H7 (cell line): Measurements from ENCODE around the gene ETV3. TPM values are rescaled to one million over a fixed set of nuclear protein-coding genes. Genes with fewer than 3 reads are reported as not detected.
A peak's percentile ranks its signal among the peaks of the same experiment; 100 is the strongest.

Source experiments
- DNase-seq: peaks from one replicate; pipeline ENCODE4 v3.0.0; 2012
- H3K27me3 ChIP-seq: 2 replicates; pipeline ENCODE4 v1.6.0; 2011; ENCODE audit warnings: mild to moderate bottlenecking, low read length; ENCODE audit not compliant: control insufficient read depth, insufficient read depth
- H3K36me3 ChIP-seq: replicated peaks from 2 replicates; pipeline ENCODE4 v1.5.1; 2011; ENCODE audit warnings: low read length; ENCODE audit not compliant: control insufficient read depth, insufficient read depth
- H3K4me3 ChIP-seq: 2 replicates; pipeline ENCODE4 v1.5.1; 2011; ENCODE audit warnings: low read depth, mild to moderate bottlenecking, control low read depth, low read length, moderate library complexity; ENCODE audit not compliant: insufficient read depth
- total RNA-seq: library from RNA; depleted of rRNA; stranded (reverse); fragments of >200 nt; shearing (Covaris generic); gene quantifications from 2 replicates; pipeline ENCODE4 v1.2.3, GENCODE V29; 2014

Gene ETV3
- total RNA-seq, 1 experiment from 2014 or later = 22.5 TPM

GRCh38 chr1:157170677-157171515, 32.7 kb upstream of the ETV3 start:
- H3K27me3 ChIP-seq = no peaks in the 10 kb centered on the region
- no peaks in the 10 kb centered on the region for H3K36me3 ChIP-seq
- peak; percentile 68 for DNase-seq
- H3K4me3 ChIP-seq = no peak overlapping the region

- no peaks in the 10 kb centered on the region for H3K27me3 ChIP-seq
These were observed 29.8 kb upstream of the ETV3 start for GRCh38 chr1:157168015-157168414.

GRCh38 chr1:157167437-157167836, 29.2 kb upstream of the ETV3 start:
- H3K36me3 ChIP-seq = no peaks in the 10 kb centered on the region
- H3K4me3 ChIP-seq = no peak overlapping the region
- DNase-seq = no peak
- H3K27me3 ChIP-seq = no peaks in the 10 kb centered on the region

More at GRCh38 chr1:157168015-157168414, 29.8 kb upstream of the ETV3 start:
- DNase-seq = no peak
- no peaks in the 10 kb centered on the region for H3K36me3 ChIP-seq
- H3K4me3 ChIP-seq = no peak overlapping the region

GRCh38 chr1:157166590-157166989, 28.4 kb upstream of the ETV3 start:
- DNase-seq = no peak
- Histone ChIP-seq H3K4me3 (no peak overlapping the region), H3K36me3 (no peaks in the 10 kb centered on the region), H3K27me3 (no peaks in the 10 kb centered on the region)

- H3K4me3 ChIP-seq = no peak overlapping the region
- peak; percentile 77 for DNase-seq
These were observed 25.3 kb upstream of the ETV3 start for GRCh38 chr1:157163273-157164127.

GRCh38 chr1:157162345-157162744, 24.1 kb upstream of the ETV3 start:
- no peak for DNase-seq
- Histone ChIP-seq H3K4me3 (no peak overlapping the region), H3K36me3 (no peaks in the 10 kb centered on the region), H3K27me3 (no peaks in the 10 kb centered on the region)

More at GRCh38 chr1:157163273-157164127, 25.3 kb upstream of the ETV3 start:
- Histone ChIP-seq H3K36me3 (no peaks in the 10 kb centered on the region), H3K27me3 (no peaks in the 10 kb centered on the region)

GRCh38 chr1:157161901-157162300, 23.7 kb upstream of the ETV3 start:
- DNase-seq = no peak
- no peaks in the 10 kb centered on the region for H3K36me3 ChIP-seq
- H3K27me3 ChIP-seq = no peaks in the 10 kb centered on the region
- H3K4me3 ChIP-seq = no peak overlapping the region

GRCh38 chr1:157158967-157159366, 20.8 kb upstream of the ETV3 start:
- H3K27me3 ChIP-seq = no peaks in the 10 kb centered on the region
- DNase-seq = no peak
- H3K36me3 ChIP-seq = no peaks in the 10 kb centered on the region
- no peak overlapping the region for H3K4me3 ChIP-seq

GRCh38 chr1:157157501-157158190, 19.5 kb upstream of the ETV3 start:
- DNase-seq = no peak
- no peaks in the 10 kb centered on the region for H3K36me3 ChIP-seq
- H3K27me3 ChIP-seq = no peaks in the 10 kb centered on the region
- no peak overlapping the region for H3K4me3 ChIP-seq

GRCh38 chr1:157156058-157156541, 17.9 kb upstream of the ETV3 start:
- Histone ChIP-seq H3K27me3 (no peaks in the 10 kb centered on the region), H3K36me3 (no peaks in the 10 kb centered on the region), H3K4me3 (no peak overlapping the region; the same call in 1 of the 2 replicates)
- DNase-seq = peak; percentile 91

GRCh38 chr1:157155658-157156057, 17.5 kb upstream of the ETV3 start:
- no peaks in the 10 kb centered on the region for H3K27me3 ChIP-seq
- no peak overlapping the region; the same call in 1 of the 2 replicates for H3K4me3 ChIP-seq
- no peaks in the 10 kb centered on the region for H3K36me3 ChIP-seq
- DNase-seq = no peak

- Histone ChIP-seq H3K4me3 (no peak overlapping the region), H3K36me3 (no peaks in the 10 kb centered on the region), H3K27me3 (no peaks in the 10 kb centered on the region)
- DNase-seq = no peak
These were observed 16.8 kb upstream of the ETV3 start for GRCh38 chr1:157154940-157155514.

GRCh38 chr1:157154291-157154690, 16.1 kb upstream of the ETV3 start:
- no peaks in the 10 kb centered on the region for H3K27me3 ChIP-seq
- no peak for DNase-seq
- H3K4me3 ChIP-seq = no peak overlapping the region
- H3K36me3 ChIP-seq = no peaks in the 10 kb centered on the region

GRCh38 chr1:157153746-157154145, 15.6 kb upstream of the ETV3 start:
- no peaks in the 10 kb centered on the region for H3K27me3 ChIP-seq
- no peaks in the 10 kb centered on the region for H3K36me3 ChIP-seq
- no peak for DNase-seq
- H3K4me3 ChIP-seq = no peak overlapping the region
